HG03097 (cell line): Measurements from ENCODE around the gene BBS9.
"Not testable (repeated sequence)": the region's sequence is repeated elsewhere in the genome, so short reads cannot be mapped to it uniquely, and the experiment has no call there.

Experiments used
- ATAC-seq: cut with Tn5 transposase; IDR thresholded peaks from one replicate; pipeline ENCODE4 v1.9.1; 2021; ENCODE audit not compliant: unreplicated experiment, low FRiP score

The BBS9 gene

GRCh38 chr7:33128990-33129805 is at the start of gene BBS9:
Gene BBS9, plus strand, starts transcription at chr7:33129564. Its CDS starts 16,689 bp downstream, at chr7:33146253.
- ATAC-seq: peak; percentile 100

GRCh38 chr7:33079763-33080690 is 49.3 kb upstream of the BBS9 start:
- ATAC-seq: no peak

GRCh38 chr7:33087356-33087755 is 42.0 kb upstream of the BBS9 start:
- ATAC-seq: no peak

- no peak for ATAC-seq
Measured at GRCh38 chr7:33087858-33088257, 41.5 kb upstream of the BBS9 start.

GRCh38 chr7:33089142-33089541 is 40.2 kb upstream of the BBS9 start:
- ATAC-seq: no peak

- ATAC-seq: no peak
Measured at GRCh38 chr7:33091111-33091531, 38.2 kb upstream of the BBS9 start.

GRCh38 chr7:33091641-33092191 is 37.6 kb upstream of the BBS9 start:
- no peak for ATAC-seq

- no peak for ATAC-seq
Measured at GRCh38 chr7:33093266-33093665, 36.1 kb upstream of the BBS9 start.

- not testable (repeated sequence) for ATAC-seq
Measured at GRCh38 chr7:33094745-33095275, 34.6 kb upstream of the BBS9 start.

- no peak for ATAC-seq
Measured at GRCh38 chr7:33099154-33099940, 30.0 kb upstream of the BBS9 start.

GRCh38 chr7:33100770-33101169 is 28.6 kb upstream of the BBS9 start:
- no peak for ATAC-seq

GRCh38 chr7:33101906-33102305 is 27.5 kb upstream of the BBS9 start:
- no peak for ATAC-seq

GRCh38 chr7:33107136-33108066 is 22.0 kb upstream of the BBS9 start:
- no peak for ATAC-seq

GRCh38 chr7:33108554-33109004 is 20.8 kb upstream of the BBS9 start:
- ATAC-seq: no peak

- peak; percentile 88 for ATAC-seq
Measured at GRCh38 chr7:33109005-33109757, 20.2 kb upstream of the BBS9 start, which contains the start of gene RP9. Gene RP9, minus strand, starts transcription at chr7:33109404. Its CDS starts 32 bp downstream, at chr7:33109372.

GRCh38 chr7:33109758-33110238 is 19.6 kb upstream of the BBS9 start:
- no peak for ATAC-seq

GRCh38 chr7:33111614-33112013 is 17.8 kb upstream of the BBS9 start:
- ATAC-seq: no peak

GRCh38 chr7:33114976-33115375 is 14.4 kb upstream of the BBS9 start:
- ATAC-seq: no peak
